OCI-LY7 (cell line): Measurements from ENCODE around the gene CDK18. TPM values are rescaled to one million over a fixed set of nuclear protein-coding genes. Genes with fewer than 3 reads are reported as not detected.

Experiments
- BruUV-seq: library from RNA; stranded (reverse); fragments of 400-500 nt; replicated peaks from 2 replicates; lab custom pipeline; 2021; lab: Mats Ljungman, UMichigan
- CTCF ChIA-PET: fragments of 300-600 bp; sonication (Branson Sonifier 250); formaldehyde crosslinking; loops from one replicate; lab custom pipeline; 2022; ENCODE audit warnings: antibody characterized with exemption; ENCODE audit not compliant: unreplicated experiment; lab: Charles Lee
- POLR2A ChIA-PET: fragments of 300-600 bp; sonication (Branson Sonifier 250); formaldehyde crosslinking; loops from one replicate; lab custom pipeline; 2022; ENCODE audit warnings: antibody characterized with exemption; lab: Charles Lee
- DNase-seq: peaks from one replicate; pipeline ENCODE4 v3.0.0-alpha.2; 2015; ENCODE audit warnings: low spot score
- H2AFZ ChIP-seq: fragments of 200-600 bp; sonication (generic), shearing (Covaris generic); 2 replicates; pipeline ENCODE4 v1.6.1; 2014; ENCODE audit warnings: mild to moderate bottlenecking, antibody characterized with exemption, low read length, moderate library complexity
- H3K27ac ChIP-seq: fragments of 200-600 bp; sonication (generic); 2 replicates; pipeline ENCODE4 v1.5.1; 2014; ENCODE audit warnings: mixed run types, low read depth, mild to moderate bottlenecking, moderate library complexity, low read length, inconsistent platforms; ENCODE audit not compliant: poor library complexity, severe bottlenecking
- H3K36me3 ChIP-seq: fragments of 200-600 bp; sonication (generic); 2 replicates; pipeline ENCODE4 v1.6.1; 2014; ENCODE audit warnings: mild to moderate bottlenecking, antibody characterized with exemption, low read length, moderate library complexity, mixed read lengths; ENCODE audit not compliant: insufficient read depth
- H3K4me1 ChIP-seq: fragments of 200-600 bp; sonication (generic); 2 replicates; pipeline ENCODE4 v1.5.1; 2014; ENCODE audit warnings: mild to moderate bottlenecking, low read length; ENCODE audit not compliant: insufficient read depth, poor library complexity, severe bottlenecking
- H3K4me2 ChIP-seq: fragments of 200-600 bp; sonication (generic); 2 replicates; pipeline ENCODE4 v1.6.1; 2014; ENCODE audit warnings: mild to moderate bottlenecking, low read length
- H3K4me3 ChIP-seq: fragments of 200-600 bp; sonication (generic); 2 replicates; pipeline ENCODE4 v1.5.1; 2014; ENCODE audit warnings: mild to moderate bottlenecking, low read depth, low read length; ENCODE audit not compliant: poor library complexity, severe bottlenecking
- H3K79me2 ChIP-seq: fragments of 200-600 bp; sonication (generic); 2 replicates; pipeline ENCODE4 v1.6.1; 2016; ENCODE audit warnings: low read depth, mild to moderate bottlenecking, low read length, moderate library complexity, mixed read lengths; ENCODE audit not compliant: insufficient read depth
- H3K9me2 ChIP-seq: fragments of 200-600 bp; sonication (generic); 2 replicates; pipeline ENCODE4 v1.6.1; 2016; ENCODE audit warnings: mild to moderate bottlenecking, low read length, mixed read lengths; ENCODE audit not compliant: insufficient read depth
- H3K9me3 ChIP-seq: fragments of 200-600 bp; sonication (generic); 2 replicates; pipeline ENCODE4 v1.6.1; 2014; ENCODE audit warnings: mild to moderate bottlenecking, mixed run types, low read length, mixed read lengths
- H4K20me1 ChIP-seq: fragments of 200-600 bp; sonication (generic); 2 replicates; pipeline ENCODE4 v1.6.1; 2014; ENCODE audit warnings: mild to moderate bottlenecking, antibody characterized with exemption, low read length, moderate library complexity, mixed read lengths; ENCODE audit not compliant: insufficient read depth
- EZH2phosphoT487 ChIP-seq: fragments of 200-600 bp; sonication (generic); IDR thresholded peaks from 2 replicates; pipeline ENCODE4 v1.6.1; 2018; ENCODE audit warnings: low read depth, borderline replicate concordance, mild to moderate bottlenecking, mixed run types, antibody characterized with exemption, low read length, moderate library complexity, mixed read lengths
- intact Hi-C: fragments of 100-400 bp; cut with micrococcal nuclease; formaldehyde crosslinking; loops from one replicate; pipeline ENCODE4 v1.10.0; 2022; ENCODE audit not compliant: unreplicated experiment
- total RNA-seq, 2 experiments: library from RNA; depleted of rRNA in 1 of 2; stranded (reverse); fragments of >200 nt in 1 of 2; shearing (Covaris generic) in 1 of 2; gene quantifications; 2 replicates each; pipeline ENCODE4 v1.2.3, GENCODE V29; 2014 to 2022
- TF ChIP-seq, protein P1 (sequence below): fragments of 200-600 bp; sonication (generic); conservative IDR thresholded peaks from 2 replicates; pipeline ENCODE4 v1.5.1; 2014; ENCODE audit warnings: mild to moderate bottlenecking, antibody characterized with exemption, low read length, moderate library complexity, mixed read lengths

CDK18 gene
- total RNA-seq, 2 experiments from 2014 or later: 10.1 to 21.2 TPM

DNA sequence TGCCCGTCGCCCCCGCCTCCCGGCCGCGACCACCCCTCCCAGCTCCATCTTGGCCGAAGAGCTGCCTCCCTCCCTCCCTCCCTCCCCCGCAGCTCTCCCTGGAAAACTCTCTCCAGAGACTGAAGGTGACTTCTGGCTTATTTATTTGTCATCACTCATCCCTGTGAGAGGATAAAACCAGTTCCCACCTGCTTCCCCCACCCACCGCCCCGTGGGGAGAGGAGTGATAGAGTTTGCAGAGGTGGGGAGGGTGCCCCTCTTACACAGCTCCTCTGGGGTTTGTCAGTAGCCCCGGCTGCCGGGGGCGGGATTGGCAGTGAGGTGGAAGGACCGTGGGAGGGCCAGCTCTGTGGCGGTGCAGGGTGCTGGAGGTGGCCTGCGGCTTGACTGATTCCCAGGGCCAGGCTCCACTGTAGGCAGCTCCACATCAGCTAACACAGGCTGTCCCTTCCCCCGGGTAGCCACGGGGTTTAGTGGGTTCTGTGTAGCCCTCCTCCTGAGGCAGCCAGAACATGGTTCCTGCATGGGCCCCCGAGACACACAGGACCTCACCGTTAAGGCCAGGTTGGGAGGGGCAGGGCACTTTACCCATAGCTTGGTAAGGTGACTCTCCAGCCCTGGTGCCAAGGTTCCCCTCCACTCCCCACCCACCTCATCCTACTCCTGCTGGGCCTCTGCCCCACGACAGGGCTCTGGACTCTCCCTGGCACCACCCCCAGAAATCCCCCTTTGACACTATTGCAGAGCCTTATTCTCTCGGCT is 65.1 kb downstream of the CDK18 start:
- ChIA-PET CTCF (no interaction called here), POLR2A (no interaction called here)
- H3K4me1 ChIP-seq: no peaks in the 10 kb centered on the region
- no peaks in the 10 kb centered on the region for H4K20me1 ChIP-seq
- no peak overlapping the region for H3K4me2 ChIP-seq
- no peaks in the 10 kb centered on the region for H3K9me3 ChIP-seq
- no peak for DNase-seq
- no peak overlapping the region for H2AFZ ChIP-seq
- no peaks in the 10 kb centered on the region for H3K36me3 ChIP-seq
- H3K27ac ChIP-seq: no peak overlapping the region
- no peak overlapping the region for H3K4me3 ChIP-seq
- H3K79me2 ChIP-seq: no peaks in the 10 kb centered on the region
- H3K9me2 ChIP-seq: no peaks in the 10 kb centered on the region
- BruUV-seq: no TSS peak
- intact Hi-C loops: no loop called here
- TF ChIP-seq, protein P1, sequence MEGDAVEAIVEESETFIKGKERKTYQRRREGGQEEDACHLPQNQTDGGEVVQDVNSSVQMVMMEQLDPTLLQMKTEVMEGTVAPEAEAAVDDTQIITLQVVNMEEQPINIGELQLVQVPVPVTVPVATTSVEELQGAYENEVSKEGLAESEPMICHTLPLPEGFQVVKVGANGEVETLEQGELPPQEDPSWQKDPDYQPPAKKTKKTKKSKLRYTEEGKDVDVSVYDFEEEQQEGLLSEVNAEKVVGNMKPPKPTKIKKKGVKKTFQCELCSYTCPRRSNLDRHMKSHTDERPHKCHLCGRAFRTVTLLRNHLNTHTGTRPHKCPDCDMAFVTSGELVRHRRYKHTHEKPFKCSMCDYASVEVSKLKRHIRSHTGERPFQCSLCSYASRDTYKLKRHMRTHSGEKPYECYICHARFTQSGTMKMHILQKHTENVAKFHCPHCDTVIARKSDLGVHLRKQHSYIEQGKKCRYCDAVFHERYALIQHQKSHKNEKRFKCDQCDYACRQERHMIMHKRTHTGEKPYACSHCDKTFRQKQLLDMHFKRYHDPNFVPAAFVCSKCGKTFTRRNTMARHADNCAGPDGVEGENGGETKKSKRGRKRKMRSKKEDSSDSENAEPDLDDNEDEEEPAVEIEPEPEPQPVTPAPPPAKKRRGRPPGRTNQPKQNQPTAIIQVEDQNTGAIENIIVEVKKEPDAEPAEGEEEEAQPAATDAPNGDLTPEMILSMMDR: no peak
- no peak for TF ChIP-seq EZH2phosphoT487

DNA sequence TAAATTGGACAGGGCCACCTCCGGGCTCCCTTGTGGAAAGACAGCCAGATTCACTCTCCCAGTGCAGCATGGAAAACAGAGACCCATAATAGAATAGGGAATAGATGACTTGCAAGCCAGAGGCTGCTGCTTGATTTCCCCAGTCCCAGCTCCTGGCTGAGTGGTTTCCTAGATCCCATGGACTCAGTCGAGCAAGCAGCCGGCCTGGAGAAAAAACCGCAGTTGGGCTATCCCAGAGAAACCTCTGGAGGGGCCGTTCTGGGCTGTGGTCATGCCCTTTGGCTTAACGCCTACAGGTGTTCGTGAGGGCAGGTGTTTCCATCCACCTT is 65.7 kb downstream of the CDK18 start:
- ChIA-PET CTCF (interaction anchor here (0.5 kb wide), 1 partner anchor 14 kb away, joined by 4 read pairs; no protein-coding TSS in a partner anchor), POLR2A (interaction anchor here (1.5 kb wide), 1 partner anchor 8 kb away, joined by 3 read pairs; no protein-coding TSS in a partner anchor)

More for the DNA sequence above, 65.7 kb downstream of the CDK18 start:
- H4K20me1 ChIP-seq: no peaks in the 10 kb centered on the region
- intact Hi-C loops: no loop called here
- H3K4me3 ChIP-seq: no peak overlapping the region
- no peak overlapping the region for H2AFZ ChIP-seq
- no peaks in the 10 kb centered on the region for H3K9me3 ChIP-seq
- no peak overlapping the region for H3K4me2 ChIP-seq
- no peaks in the 10 kb centered on the region for H3K36me3 ChIP-seq
- DNase-seq: no peak
- H3K9me2 ChIP-seq: no peaks in the 10 kb centered on the region
- TF ChIP-seq, protein P1: no peak
- no peak for TF ChIP-seq EZH2phosphoT487
- BruUV-seq: no TSS peak
- H3K4me1 ChIP-seq: no peaks in the 10 kb centered on the region
- H3K79me2 ChIP-seq: no peaks in the 10 kb centered on the region
- H3K27ac ChIP-seq: no peak overlapping the region
